ENCODE measurements around the gene ADORA3. TPM values are rescaled to one million over a fixed set of nuclear protein-coding genes. Genes with fewer than 3 reads are reported as not detected.

Gene ADORA3
- total and polyA plus RNA-seq, 10 of the 15 experiments (the other 5 are each of a cell fraction or from before 2014, with no cell fraction given) = 0.14 to 0.29 (median 0.18) TPM; not detected in 2

DNA sequence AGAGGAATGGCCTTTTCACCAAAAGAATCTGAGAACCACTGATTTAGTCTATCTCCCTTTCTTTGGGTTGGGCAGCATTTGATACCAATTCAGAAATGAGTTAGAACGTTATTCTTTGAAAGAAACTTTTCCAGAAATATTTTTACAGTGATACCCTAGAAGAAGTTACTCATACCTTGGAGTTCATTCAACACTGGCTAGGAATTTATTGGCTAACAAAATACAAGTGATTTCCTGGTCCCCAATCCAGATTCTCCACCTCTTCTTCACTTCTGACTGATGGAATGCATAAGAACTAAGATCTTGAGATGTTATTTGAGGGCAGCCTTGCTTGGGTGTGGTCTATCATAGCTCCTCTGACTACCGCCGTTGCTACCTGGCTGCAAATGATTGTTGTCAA, 20.3 kb downstream of the ADORA3 start:
- DNase-seq (ENCODE audit: low read depth, low spot score) = no peak
- Histone ChIP-seq H3K4me3 (no peak overlapping the region), H2AFZ (ENCODE audit: control insufficient read depth, low read depth, low read length) (no peak overlapping the region), H3K36me3 (ENCODE audit: control insufficient read depth in 2 of 2, insufficient read depth in 2 of 2, low read length in 1 of 2) (no peaks in the 10 kb centered on the region), H4K20me1 (ENCODE audit: control insufficient read depth, insufficient read depth) (no peaks in the 10 kb centered on the region), H3K4me1 (ENCODE audit: control insufficient read depth, insufficient read depth, low read length) (no peaks in the 10 kb centered on the region), H3K9ac (ENCODE audit: control insufficient read depth, insufficient read depth, low read length) (no peak overlapping the region), H3K9me3 (replicated peaks; ENCODE audit: control insufficient read depth, insufficient read depth, low read length) (no peaks in the 10 kb centered on the region), H3K79me2 (ENCODE audit: control insufficient read depth, insufficient read depth, low read length) (no peaks in the 10 kb centered on the region), H3K4me2 (ENCODE audit: control insufficient read depth, insufficient read depth) (no peak overlapping the region), H3K27ac (ENCODE audit: control insufficient read depth, insufficient read depth) (no peak overlapping the region), H3K27me3 (replicated peaks in 1 of 2; ENCODE audit: control insufficient read depth in 2 of 2, insufficient read depth in 2 of 2, low read length in 1 of 2) (no peaks in the 10 kb centered on the region)
- intact Hi-C loops (cut with micrococcal nuclease; ENCODE audit: unreplicated experiment) = loop anchor here (2.0 kb wide), 1 partner anchor 174 kb away; no protein-coding TSS in a partner anchor
- ATAC-seq = no peak
- in situ Hi-C loops (cut with MboI) = loop anchor here (5.0 to 25.0 kb wide), 2 partner anchors 264 to 879 kb away; no protein-coding TSS in a partner anchor
- TF ChIP-seq, protein P1, sequence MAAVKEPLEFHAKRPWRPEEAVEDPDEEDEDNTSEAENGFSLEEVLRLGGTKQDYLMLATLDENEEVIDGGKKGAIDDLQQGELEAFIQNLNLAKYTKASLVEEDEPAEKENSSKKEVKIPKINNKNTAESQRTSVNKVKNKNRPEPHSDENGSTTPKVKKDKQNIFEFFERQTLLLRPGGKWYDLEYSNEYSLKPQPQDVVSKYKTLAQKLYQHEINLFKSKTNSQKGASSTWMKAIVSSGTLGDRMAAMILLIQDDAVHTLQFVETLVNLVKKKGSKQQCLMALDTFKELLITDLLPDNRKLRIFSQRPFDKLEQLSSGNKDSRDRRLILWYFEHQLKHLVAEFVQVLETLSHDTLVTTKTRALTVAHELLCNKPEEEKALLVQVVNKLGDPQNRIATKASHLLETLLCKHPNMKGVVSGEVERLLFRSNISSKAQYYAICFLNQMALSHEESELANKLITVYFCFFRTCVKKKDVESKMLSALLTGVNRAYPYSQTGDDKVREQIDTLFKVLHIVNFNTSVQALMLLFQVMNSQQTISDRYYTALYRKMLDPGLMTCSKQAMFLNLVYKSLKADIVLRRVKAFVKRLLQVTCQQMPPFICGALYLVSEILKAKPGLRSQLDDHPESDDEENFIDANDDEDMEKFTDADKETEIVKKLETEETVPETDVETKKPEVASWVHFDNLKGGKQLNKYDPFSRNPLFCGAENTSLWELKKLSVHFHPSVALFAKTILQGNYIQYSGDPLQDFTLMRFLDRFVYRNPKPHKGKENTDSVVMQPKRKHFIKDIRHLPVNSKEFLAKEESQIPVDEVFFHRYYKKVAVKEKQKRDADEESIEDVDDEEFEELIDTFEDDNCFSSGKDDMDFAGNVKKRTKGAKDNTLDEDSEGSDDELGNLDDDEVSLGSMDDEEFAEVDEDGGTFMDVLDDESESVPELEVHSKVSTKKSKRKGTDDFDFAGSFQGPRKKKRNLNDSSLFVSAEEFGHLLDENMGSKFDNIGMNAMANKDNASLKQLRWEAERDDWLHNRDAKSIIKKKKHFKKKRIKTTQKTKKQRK (IDR thresholded peaks at IDR 0.05; ENCODE audit: low read depth, low read length) = no peak
- TF ChIP-seq GATAD2B (conservative IDR thresholded peaks at IDR 0.05; ENCODE audit: low read depth) = no peak
- TF ChIP-seq, protein P2, sequence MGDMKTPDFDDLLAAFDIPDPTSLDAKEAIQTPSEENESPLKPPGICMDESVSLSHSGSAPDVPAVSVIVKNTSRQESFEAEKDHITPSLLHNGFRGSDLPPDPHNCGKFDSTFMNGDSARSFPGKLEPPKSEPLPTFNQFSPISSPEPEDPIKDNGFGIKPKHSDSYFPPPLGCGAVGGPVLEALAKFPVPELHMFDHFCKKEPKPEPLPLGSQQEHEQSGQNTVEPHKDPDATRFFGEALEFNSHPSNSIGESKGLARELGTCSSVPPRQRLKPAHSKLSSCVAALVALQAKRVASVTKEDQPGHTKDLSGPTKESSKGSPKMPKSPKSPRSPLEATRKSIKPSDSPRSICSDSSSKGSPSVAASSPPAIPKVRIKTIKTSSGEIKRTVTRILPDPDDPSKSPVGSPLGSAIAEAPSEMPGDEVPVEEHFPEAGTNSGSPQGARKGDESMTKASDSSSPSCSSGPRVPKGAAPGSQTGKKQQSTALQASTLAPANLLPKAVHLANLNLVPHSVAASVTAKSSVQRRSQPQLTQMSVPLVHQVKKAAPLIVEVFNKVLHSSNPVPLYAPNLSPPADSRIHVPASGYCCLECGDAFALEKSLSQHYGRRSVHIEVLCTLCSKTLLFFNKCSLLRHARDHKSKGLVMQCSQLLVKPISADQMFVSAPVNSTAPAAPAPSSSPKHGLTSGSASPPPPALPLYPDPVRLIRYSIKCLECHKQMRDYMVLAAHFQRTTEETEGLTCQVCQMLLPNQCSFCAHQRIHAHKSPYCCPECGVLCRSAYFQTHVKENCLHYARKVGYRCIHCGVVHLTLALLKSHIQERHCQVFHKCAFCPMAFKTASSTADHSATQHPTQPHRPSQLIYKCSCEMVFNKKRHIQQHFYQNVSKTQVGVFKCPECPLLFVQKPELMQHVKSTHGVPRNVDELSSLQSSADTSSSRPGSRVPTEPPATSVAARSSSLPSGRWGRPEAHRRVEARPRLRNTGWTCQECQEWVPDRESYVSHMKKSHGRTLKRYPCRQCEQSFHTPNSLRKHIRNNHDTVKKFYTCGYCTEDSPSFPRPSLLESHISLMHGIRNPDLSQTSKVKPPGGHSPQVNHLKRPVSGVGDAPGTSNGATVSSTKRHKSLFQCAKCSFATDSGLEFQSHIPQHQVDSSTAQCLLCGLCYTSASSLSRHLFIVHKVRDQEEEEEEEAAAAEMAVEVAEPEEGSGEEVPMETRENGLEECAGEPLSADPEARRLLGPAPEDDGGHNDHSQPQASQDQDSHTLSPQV (IDR thresholded peaks at IDR 0.05) = no peak
- no TSS peak for BruUV-seq (replicated peaks)
- CTCF ChIA-PET = interaction anchor here (1.1 to 8.7 kb wide), 9 partner anchors 13 to 284 kb away, joined by 3 to 119 read pairs (median 14); no protein-coding TSS in a partner anchor
- POLR2A ChIA-PET = no interaction called here
- RAD21 ChIA-PET (ENCODE audit: unreplicated experiment) = interaction anchor here (2.1 to 3.9 kb wide), 3 partner anchors 25 to 285 kb away, joined by 12 to 29 read pairs (median 21); no protein-coding TSS in a partner anchor
- WGBS (ENCODE audit: insufficient coverage, insufficient replicate concordance, low lambda C conversion rate, missing lambda C conversion rate) = 84% methylated on average over 3 of the region's 3 CpGs
- SMC1A ChIA-PET (ENCODE audit: uncharacterized antibody, unreplicated experiment) = interaction anchor here (0.9 to 12.1 kb wide), 6 partner anchors 11 to 272 kb away, joined by 3 to 128 read pairs (median 8); partner anchors contain the start of gene DDX20
- no peak for FAIRE-seq
